PC-3 (cell line): ENCODE results near the gene CPLX1.

ENCODE experiments used
- CTCF ChIP-seq: fragments of 300-600 bp; sonication (generic); conservative IDR thresholded peaks from 2 replicates; pipeline ENCODE4 v1.5.1; 2017; ENCODE audit warnings: antibody characterized with exemption, low read depth, mild to moderate bottlenecking, low read length
- EZH2 ChIP-seq: fragments of 300-600 bp; sonication (generic); IDR thresholded peaks from one replicate; pipeline ENCODE4 v1.6.1; 2017; ENCODE audit warnings: antibody characterized with exemption, mild to moderate bottlenecking, low read length; ENCODE audit not compliant: unreplicated experiment
- EZH2phosphoT487 ChIP-seq: fragments of 300-600 bp; sonication (generic); IDR thresholded peaks from 2 replicates; pipeline ENCODE4 v1.6.1; 2018; ENCODE audit warnings: mild to moderate bottlenecking, antibody characterized with exemption, low read length, borderline replicate concordance

- TF ChIP-seq CTCF (no peak), EZH2 (no peak), EZH2phosphoT487 (no peak)
These were observed 4.9 kb upstream of the CPLX1 start for GRCh38 chr4:830601-831482.
